ENCODE measurements around the gene ASTN1.

ASTN1 gene

GRCh38 chr1:177162243-177162642 is 2.3 kb downstream of the ASTN1 start:
- no peak for DNase-seq

- no peak for DNase-seq
Measured at GRCh38 chr1:177146499-177146898, 18.0 kb downstream of the ASTN1 start.

DNA sequence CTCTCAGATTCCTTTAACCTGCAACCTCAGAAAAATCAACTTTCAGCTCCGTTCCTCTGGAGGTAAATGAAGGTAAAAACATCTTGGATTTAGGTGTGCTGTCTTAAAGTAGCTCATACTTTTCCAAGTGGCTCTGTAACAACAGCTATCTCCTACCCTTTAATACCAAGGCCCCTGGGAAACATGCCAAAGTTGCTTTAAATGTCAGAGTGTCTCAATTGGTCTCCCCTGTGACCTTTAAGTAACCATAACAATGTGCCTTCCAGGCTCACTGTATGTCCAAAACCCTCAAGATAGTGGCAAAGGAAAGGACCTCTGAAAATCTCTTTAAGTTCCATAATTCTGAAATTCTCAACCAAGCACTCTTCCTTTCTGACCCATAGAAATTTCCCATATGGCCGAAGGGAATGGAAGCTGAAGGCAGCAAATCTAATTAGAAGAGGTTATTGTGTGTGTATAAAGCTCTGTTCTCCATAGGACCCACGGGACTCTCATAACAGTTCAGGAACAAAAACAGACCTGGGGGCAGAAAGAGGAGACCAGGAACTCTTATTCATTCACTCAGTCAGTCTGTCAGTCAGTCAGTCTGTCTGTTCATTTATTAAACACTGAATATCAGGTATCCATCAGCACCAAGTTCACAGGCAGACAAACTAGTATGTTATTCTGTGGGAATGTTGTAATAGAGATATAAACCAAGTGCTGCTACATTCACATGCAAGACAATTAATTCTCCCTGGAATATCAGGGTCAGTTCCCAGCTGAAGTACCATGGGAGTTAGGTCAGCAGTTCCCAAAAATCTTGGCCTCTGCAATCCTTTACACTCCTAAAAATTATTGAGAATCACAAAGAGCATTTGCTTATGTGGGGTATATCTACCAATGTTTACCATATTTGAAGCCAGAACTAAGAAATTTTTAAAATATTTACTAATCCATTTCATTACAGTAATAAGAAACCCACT is 19.1 kb downstream of the ASTN1 start:
- DNase-seq: no peak

- no peak for DNase-seq
Measured at GRCh38 chr1:177142791-177143271, 21.7 kb downstream of the ASTN1 start.

- DNase-seq: no peak
Measured at GRCh38 chr1:177142010-177142409, 22.5 kb downstream of the ASTN1 start.

DNA sequence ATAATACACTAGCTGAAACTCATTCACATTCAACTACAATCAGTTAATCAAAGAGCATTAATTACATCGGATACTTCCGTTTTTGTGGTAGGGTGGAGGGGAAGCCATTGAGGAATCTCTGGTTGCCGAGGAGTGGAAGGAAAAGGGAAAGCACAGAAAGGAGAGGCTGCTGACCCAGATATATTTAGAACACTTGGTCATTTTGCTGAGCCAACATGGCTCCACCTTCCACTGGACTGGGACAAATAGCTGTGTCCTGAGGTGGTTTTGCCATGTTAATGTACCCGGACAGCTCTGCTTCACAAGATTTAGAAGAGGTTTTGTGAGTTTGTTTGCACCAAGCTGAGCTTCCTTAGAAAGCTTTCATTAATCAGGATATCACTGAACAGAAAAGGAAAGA is 26.2 kb downstream of the ASTN1 start:
- DNase-seq: no peak

GRCh38 chr1:177137814-177138213 is 26.7 kb downstream of the ASTN1 start:
- DNase-seq: no peak

DNA sequence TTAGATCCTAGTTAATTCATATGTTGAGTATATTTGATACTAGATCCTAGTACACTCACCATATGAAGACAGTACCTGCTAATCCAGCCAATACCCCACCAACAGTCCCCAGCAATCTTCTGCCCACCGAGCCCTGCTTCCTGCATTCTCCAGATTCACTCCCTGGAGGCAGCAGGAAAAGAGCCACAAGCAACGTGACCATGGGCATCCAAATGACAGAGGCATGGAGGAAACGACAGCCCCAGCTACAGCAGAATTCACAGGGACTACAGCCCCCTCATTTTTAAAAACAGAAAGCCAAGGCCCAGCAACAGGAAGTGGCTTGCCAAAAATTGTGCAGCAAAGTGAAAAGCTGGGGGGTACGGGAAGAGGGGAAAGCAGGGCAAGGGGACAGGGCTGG is 29.3 kb downstream of the ASTN1 start:
- no peak for DNase-seq

GRCh38 chr1:177133977-177134538 is 30.5 kb downstream of the ASTN1 start:
- DNase-seq: no peak

DNA sequence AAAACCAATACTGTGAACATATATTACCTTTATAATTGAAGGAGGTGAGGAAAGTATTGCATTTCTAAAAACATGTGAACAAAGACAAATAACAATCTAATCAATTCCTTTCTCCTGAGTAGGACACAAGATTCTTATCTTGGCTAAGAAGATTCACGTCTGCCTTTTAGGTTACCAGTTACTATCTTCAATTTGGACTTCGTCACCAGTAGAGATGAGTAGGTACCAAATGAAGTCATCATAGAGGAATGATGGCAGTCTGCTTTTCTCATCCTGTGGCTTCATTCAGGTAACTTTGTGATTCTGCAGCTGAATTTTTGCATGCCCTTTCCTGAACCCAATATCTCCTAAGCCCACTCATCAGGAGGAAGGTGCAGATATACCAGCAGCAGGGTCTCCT is 32.4 kb downstream of the ASTN1 start:
- no peak for DNase-seq

- no peak for DNase-seq
Measured at GRCh38 chr1:177131723-177132122, 32.8 kb downstream of the ASTN1 start.

GRCh38 chr1:177130451-177130945 is 34.0 kb downstream of the ASTN1 start:
- DNase-seq: no peak

DNA sequence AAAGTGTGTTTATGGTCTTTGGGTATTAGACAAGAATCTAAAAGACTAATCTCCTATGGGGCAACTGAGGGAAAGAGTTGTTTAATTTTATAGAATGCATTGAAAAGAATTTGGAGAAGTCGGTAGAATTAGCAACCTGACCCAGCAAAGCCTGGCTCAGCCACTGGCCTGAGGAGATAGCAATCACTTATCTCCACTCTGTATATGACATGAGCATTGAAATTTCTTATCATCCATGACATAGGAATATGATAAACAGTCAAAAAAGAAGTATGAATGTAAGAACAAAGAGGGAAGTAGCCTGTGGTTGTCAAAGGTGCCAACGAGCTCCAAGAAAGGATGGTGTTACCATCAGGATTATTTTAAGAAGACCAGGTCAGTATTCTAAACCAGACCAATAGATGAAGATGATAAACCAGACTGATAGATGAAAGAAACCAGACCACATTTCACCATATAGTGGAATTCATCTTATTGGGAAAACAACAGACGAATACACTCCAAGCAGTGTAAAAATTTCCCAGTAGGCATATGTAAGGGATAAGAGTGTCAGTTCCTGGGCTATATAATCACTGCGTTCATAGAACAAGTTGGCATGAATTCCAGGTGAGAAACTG is 35.7 kb downstream of the ASTN1 start:
- no peak for DNase-seq

DNA sequence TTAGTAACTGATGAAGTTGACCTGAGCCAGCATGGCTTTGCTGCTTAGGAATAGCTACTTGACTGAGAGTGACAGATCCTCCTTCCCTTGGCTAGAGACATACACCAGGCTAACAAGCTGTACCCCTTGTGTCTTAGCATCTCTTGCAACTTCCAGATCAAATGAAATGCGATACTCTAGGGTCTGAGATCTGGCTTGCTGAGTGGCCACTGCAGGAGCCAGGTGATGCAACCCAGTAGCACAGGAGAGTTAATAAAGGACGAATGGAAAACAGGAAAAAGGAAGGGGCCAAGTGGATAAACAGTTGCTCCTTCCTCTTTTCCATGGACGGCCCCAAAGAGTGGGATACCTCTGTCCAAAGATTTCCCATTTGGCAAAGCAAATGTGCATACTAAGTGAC is 38.2 kb downstream of the ASTN1 start:
- DNase-seq: no peak

- DNase-seq: no peak
Measured at GRCh38 chr1:177124577-177125278, 39.8 kb downstream of the ASTN1 start.

DNA sequence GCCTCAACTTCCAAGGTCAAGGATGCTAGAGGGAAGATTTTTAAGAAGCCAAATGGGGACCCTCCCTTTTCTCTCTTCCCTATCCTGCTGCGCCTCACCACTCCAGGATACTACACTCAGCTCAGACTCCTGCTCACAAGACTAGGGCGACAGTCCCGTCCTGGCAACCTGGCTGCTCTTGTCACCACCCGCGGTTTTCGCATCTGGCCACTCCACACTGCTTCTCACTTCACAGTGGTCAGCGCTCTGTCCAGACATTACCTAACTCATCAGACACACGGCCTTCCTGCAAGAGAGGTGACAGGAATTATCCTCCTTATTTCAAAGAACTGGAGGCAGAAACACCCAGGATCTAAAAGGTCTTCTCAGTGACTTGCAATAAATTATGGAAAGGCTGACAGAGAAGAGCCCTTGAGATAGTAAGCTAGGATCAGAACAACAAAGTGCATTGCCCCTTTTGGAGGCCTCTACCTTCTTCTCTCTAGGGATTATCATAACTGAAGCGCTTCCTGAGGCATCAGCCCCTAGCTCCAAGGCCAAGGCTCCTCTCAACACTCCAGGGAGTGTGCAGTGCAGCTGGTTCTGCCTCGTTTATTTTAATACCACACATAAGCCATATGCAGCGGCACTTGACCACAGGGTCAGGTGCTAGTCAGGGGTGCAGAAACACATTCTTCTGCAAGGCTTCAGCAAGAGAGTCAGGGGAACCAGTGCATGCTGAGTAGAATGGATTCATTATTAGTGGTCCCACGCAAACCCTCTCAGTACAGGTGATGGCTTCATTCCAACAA is 41.9 kb downstream of the ASTN1 start:
- DNase-seq: no peak

DNA sequence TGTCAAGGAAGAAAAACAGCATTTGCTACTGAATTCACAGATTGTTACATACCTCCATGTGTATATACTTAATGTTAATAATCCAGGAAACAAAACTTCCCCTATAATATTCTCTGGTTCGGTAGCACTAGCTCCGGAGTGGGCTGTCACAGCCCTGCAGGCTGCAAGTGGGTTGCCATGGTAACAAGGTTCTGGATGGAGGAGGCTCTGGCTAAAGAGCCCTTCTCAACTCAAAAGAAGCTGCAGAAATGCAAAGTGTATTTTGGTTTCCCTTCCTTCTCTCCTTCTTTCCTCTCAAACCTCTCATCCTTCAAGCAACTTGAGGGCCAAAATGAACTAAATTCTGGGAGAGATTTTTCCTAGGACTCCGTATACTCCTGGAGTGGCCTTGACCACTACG is 45.2 kb downstream of the ASTN1 start:
- no peak for DNase-seq

GRCh38 chr1:177118901-177119300 is 45.6 kb downstream of the ASTN1 start:
- DNase-seq: no peak

GRCh38 chr1:177116941-177117340 is 47.6 kb downstream of the ASTN1 start:
- no peak for DNase-seq

GRCh38 chr1:177106614-177107365 is 57.7 kb downstream of the ASTN1 start:
- no peak for DNase-seq

DNA sequence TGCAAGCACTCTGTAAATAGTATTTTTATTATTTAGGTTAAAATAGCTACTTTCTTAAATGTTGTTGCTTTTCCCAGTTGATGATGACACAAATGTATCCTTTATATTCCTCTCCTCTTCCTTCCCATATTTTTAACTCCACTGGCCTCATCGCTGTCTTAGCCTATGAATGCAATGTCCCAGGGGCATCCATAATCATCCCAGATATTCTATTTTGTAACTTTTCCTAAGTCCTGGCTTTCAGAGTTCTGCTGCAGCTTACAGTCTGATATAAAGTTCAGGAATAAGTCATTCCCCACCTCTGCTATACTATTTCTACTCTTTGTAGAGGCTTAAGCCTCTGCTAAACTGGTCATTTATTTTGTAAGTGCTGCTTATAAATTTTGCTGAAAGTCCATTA is 58.3 kb downstream of the ASTN1 start:
- DNase-seq: no peak

Data from NCI-H2029 treated with DMSO at 0.1 percent for 48 hours (cell line).